Keratinocyte (primary cell): Measurements from ENCODE around the gene CGNL1. TPM values are rescaled to one million over a fixed set of nuclear protein-coding genes. Genes with fewer than 3 reads are reported as not detected.
A peak's percentile ranks its signal among the peaks of the same experiment; 100 is the strongest.

ENCODE experiments used
- DNase-seq: peaks from one replicate; pipeline ENCODE4 v3.0.0-alpha.2; 2011; ENCODE audit warnings: low read depth, missing footprints, low spot score
- FAIRE-seq: peaks from 2 replicates; lab custom pipeline; 2011; peaks lifted over from hg19 to GRCh38; lab: Jason Lieb, UNC
- H2AFZ ChIP-seq: 2 replicates; pipeline ENCODE4 v1.6.0; 2012; ENCODE audit warnings: low read length, control low read depth, inconsistent platforms; ENCODE audit not compliant: control insufficient read depth
- H3K27ac ChIP-seq: 2 replicates; pipeline ENCODE4 v1.5.1; 2011; ENCODE audit warnings: low read length; ENCODE audit not compliant: control insufficient read depth, insufficient read depth
- H3K27me3 ChIP-seq: 3 replicates; pipeline ENCODE4 v1.6.0; 2011; ENCODE audit warnings: low read length; ENCODE audit not compliant: control insufficient read depth, insufficient read depth; ENCODE audit errors: extremely low read depth
- H3K36me3 ChIP-seq, 2 experiments: 2 replicates in 1 of 2; 3 replicates in 1 of 2; pipeline ENCODE4 v1.5.1; 2011; ENCODE audit warnings: low read length in 2 of 2, mild to moderate bottlenecking in 1 of 2; ENCODE audit not compliant: control insufficient read depth in 2 of 2, insufficient read depth in 2 of 2; ENCODE audit errors: extremely low read depth in 1 of 2
- H3K4me1 ChIP-seq: 3 replicates; pipeline ENCODE4 v1.5.1; 2011; ENCODE audit warnings: low read length; ENCODE audit not compliant: control insufficient read depth, insufficient read depth; ENCODE audit errors: extremely low read depth
- H3K4me2 ChIP-seq: 3 replicates; pipeline ENCODE4 v1.6.0; 2011; ENCODE audit warnings: low read depth, low read length; ENCODE audit not compliant: control insufficient read depth, insufficient read depth; ENCODE audit errors: extremely low read depth
- H3K4me3 ChIP-seq, 3 experiments: fragments of 200-600 bp in 1 of 3; sonication (generic) in 1 of 3; 2 replicates in 2 of 3; 3 replicates in 1 of 3; pipeline ENCODE4 v1.5.1; 2011 to 2016; ENCODE audit warnings: low read length in 3 of 3, mild to moderate bottlenecking in 3 of 3, control low read depth in 2 of 3, inconsistent platforms in 1 of 3, low read depth in 1 of 3, mixed read lengths in 1 of 3, mixed run types in 1 of 3, moderate library complexity in 1 of 3; ENCODE audit not compliant: control insufficient read depth in 2 of 3, insufficient read depth in 2 of 3; ENCODE audit errors: extremely low read depth in 1 of 3
- H3K79me2 ChIP-seq: 2 replicates; pipeline ENCODE4 v1.6.0; 2012; ENCODE audit warnings: low read length; ENCODE audit not compliant: control insufficient read depth, insufficient read depth
- H3K9ac ChIP-seq: 3 replicates; pipeline ENCODE4 v1.6.0; 2011; ENCODE audit warnings: low read length; ENCODE audit not compliant: control insufficient read depth, insufficient read depth; ENCODE audit errors: extremely low read depth
- H3K9me1 ChIP-seq: 3 replicates; pipeline ENCODE4 v1.6.0; 2011; ENCODE audit warnings: low read length; ENCODE audit not compliant: control insufficient read depth, insufficient read depth; ENCODE audit errors: extremely low read depth
- H3K9me3 ChIP-seq: 2 replicates; pipeline ENCODE4 v1.5.1; 2012; ENCODE audit warnings: low read depth, low read length; ENCODE audit not compliant: control insufficient read depth
- H4K20me1 ChIP-seq: 3 replicates; pipeline ENCODE4 v1.6.0; 2011; ENCODE audit warnings: low read length; ENCODE audit not compliant: control insufficient read depth, insufficient read depth; ENCODE audit errors: extremely low read depth
- EZH2 ChIP-seq: IDR thresholded peaks from one replicate; pipeline ENCODE4 v1.6.1; 2012; ENCODE audit warnings: inconsistent platforms, mild to moderate bottlenecking, low read length, moderate library complexity
- dilution Hi-C: fragments of 300-500 bp; cut with MboI; formaldehyde crosslinking; loops from one replicate; pipeline ENCODE4 v1.7.0; 2020; ENCODE audit warnings: low sequenced_read_pairs; ENCODE audit not compliant: extremely low pct_ligation_motif_present
- polyA plus RNA-seq, 5 experiments: library from polyadenylated mRNA; depleted of rRNA in 3 of 5; stranded (reverse) in 3 of 5; stranded (forward) in 1 of 5; unstranded in 1 of 5; fragments of >200 nt; gene quantifications; 1 replicate in 1 of 5; 2 replicates in 3 of 5; 3 replicates in 1 of 5; pipeline versions ENCODE4 v1.2.1 to v1.2.3, GENCODE V29; 2011 to 2012; ENCODE audit warnings: missing spikeins in 2 of 5, low read depth in 1 of 5, low replicate concordance in 1 of 5
- TF ChIP-seq, protein P1 (sequence below), 3 experiments: IDR thresholded peaks in 1 of 3; conservative IDR thresholded peaks in 1 of 3; optimal IDR thresholded peaks in 1 of 3; 2 replicates in 2 of 3; 3 replicates in 1 of 3; pipeline versions ENCODE3 to v1.5.1; 2011; ENCODE audit warnings: low read length in 3 of 3, mild to moderate bottlenecking in 3 of 3, moderate library complexity in 2 of 3, control low read depth in 1 of 3, inconsistent platforms in 1 of 3; ENCODE audit not compliant: insufficient read depth in 2 of 3; ENCODE audit errors: extremely low read depth in 1 of 3

CGNL1 gene
- polyA plus RNA-seq, 1 donor (not counting 4 experiments of a cell fraction or from before 2014, with no cell fraction given) = 0.05 TPM

DNA sequence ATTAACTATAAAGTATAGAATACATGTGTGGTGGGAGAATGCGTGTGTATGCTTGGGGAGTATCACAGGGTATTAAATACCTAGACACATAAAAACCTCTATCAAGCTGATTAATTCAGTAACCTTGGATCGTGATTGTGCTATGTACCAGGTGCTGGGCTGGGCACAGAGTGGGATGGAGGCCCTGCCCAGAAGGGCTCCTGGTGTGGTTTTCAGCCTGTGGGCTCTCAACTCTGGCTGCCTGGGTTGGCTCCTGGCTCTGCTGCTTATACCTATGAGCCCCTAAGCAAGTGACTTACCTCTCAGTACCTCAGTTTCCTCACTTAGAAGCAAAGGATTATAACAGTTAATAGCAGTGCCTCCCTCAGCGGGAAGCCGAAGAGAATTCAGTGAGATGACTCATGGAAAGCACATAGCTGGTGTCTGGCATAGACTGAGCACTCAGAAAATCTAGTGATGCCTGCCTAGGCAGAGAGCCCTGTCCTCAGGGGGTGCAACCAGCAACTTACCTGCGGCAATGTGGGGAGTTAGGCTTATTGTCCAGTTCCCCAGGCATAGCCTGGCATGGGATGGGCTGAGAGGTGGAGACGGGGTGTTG is 124.8 kb downstream of the CGNL1 start:
- H3K4me2 ChIP-seq = peak overlapping the region; percentile 34
- no peak overlapping the region for H3K4me3 ChIP-seq
- FAIRE-seq (peak; percentile 77), DNase-seq (no peak)
- peak overlapping the region; percentile 69 for H2AFZ ChIP-seq
- no peaks in the 10 kb centered on the region for H3K9me3 ChIP-seq
- no peak for TF ChIP-seq EZH2
- no peak overlapping the region for H3K9ac ChIP-seq
- no peaks in the 10 kb centered on the region for H3K9me1 ChIP-seq
- no peaks in the 10 kb centered on the region for H3K27me3 ChIP-seq
- peaks cover 26% of the 10 kb centered on the region for H3K4me1 ChIP-seq
- no peaks in the 10 kb centered on the region for H4K20me1 ChIP-seq
- no peak overlapping the region for H3K27ac ChIP-seq
- no peaks in the 10 kb centered on the region for H3K79me2 ChIP-seq
- H3K36me3 ChIP-seq = no peaks in the 10 kb centered on the region
- dilution Hi-C loops = no loop called here

DNA sequence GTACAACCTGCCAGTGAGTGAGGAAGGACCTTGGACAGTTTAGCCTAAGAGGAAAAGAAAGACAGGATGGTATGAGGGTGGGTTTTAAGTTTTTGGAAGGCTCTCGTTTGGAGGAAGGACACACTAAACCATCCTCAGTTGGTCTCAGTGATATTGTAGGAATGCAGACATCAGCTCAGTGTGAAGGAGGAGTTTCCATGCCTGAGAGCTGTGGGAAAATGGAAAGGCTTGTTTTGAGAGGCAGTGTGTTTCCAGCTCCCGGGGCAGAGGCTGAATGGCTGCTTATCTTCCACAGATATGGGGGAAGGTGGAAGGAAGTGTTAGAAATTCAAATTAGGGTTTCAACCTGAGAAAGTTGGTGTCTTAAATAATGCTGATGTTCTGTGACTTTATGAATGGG is 125.8 kb downstream of the CGNL1 start:
- Histone ChIP-seq H3K79me2 (no peaks in the 10 kb centered on the region), H3K9me3 (no peaks in the 10 kb centered on the region), H3K9ac (no peak overlapping the region), H4K20me1 (no peaks in the 10 kb centered on the region), H3K9me1 (no peaks in the 10 kb centered on the region), H3K27ac (no peak overlapping the region), H3K4me2 (no peak overlapping the region), H3K27me3 (no peaks in the 10 kb centered on the region), H3K36me3 (no peaks in the 10 kb centered on the region), H3K4me1 (peaks cover 37% of the 10 kb centered on the region), H2AFZ (no peak overlapping the region), H3K4me3 (no peak overlapping the region)
- dilution Hi-C loops = no loop called here
- FAIRE-seq (no peak), DNase-seq (no peak)
- TF ChIP-seq, protein P1, sequence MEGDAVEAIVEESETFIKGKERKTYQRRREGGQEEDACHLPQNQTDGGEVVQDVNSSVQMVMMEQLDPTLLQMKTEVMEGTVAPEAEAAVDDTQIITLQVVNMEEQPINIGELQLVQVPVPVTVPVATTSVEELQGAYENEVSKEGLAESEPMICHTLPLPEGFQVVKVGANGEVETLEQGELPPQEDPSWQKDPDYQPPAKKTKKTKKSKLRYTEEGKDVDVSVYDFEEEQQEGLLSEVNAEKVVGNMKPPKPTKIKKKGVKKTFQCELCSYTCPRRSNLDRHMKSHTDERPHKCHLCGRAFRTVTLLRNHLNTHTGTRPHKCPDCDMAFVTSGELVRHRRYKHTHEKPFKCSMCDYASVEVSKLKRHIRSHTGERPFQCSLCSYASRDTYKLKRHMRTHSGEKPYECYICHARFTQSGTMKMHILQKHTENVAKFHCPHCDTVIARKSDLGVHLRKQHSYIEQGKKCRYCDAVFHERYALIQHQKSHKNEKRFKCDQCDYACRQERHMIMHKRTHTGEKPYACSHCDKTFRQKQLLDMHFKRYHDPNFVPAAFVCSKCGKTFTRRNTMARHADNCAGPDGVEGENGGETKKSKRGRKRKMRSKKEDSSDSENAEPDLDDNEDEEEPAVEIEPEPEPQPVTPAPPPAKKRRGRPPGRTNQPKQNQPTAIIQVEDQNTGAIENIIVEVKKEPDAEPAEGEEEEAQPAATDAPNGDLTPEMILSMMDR (optimal IDR thresholded peaks at IDR 0.05 in 1 of 3, IDR thresholded peaks at IDR 0.05 in 1 of 3, conservative IDR thresholded peaks at IDR 0.05 in 1 of 3; ENCODE audit: extremely low read depth in 1 of 3, insufficient read depth in 2 of 3, low read length in 3 of 3) = no peak
- no peak for TF ChIP-seq EZH2
